GM19397 (cell line): ENCODE results near the gene DOCK4.

ENCODE experiments used
- ATAC-seq: cut with Tn5 transposase; IDR thresholded peaks from one replicate; pipeline ENCODE4 v1.9.1; 2021; ENCODE audit warnings: mild to moderate bottlenecking, moderate library complexity; ENCODE audit not compliant: unreplicated experiment

The DOCK4 gene

DNA sequence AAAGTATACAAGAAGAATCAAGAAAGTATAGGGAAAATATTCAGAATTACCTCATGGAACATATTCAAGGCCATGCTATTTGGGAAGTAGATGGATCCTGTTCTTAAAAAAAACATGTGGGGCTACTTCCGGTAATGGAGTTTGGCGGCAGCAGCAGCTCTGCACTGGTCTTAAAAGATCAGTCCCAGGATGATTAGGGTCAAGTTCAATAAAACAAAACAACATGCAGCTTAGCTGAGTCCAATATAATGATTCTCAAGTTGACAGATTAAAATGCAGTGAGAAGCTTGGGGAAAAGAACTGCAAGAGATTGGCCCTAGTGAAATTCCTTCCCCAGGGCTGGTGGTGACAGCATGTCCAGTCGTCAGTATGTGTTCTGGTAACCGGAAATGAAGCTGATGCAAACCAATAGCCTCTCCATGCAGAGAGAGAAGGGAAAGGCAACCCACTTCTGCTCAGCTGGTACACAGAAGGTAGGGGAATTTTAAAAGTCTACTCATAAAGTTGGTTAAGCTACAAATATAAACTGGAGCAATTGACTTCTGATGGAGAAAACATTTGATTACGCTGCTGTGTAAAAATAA lies 338.8 kb downstream of the DOCK4 start:
- no peak for ATAC-seq

- no peak for ATAC-seq
Measured at GRCh38 chr7:111866787-111867186, 339.4 kb downstream of the DOCK4 start.

DNA sequence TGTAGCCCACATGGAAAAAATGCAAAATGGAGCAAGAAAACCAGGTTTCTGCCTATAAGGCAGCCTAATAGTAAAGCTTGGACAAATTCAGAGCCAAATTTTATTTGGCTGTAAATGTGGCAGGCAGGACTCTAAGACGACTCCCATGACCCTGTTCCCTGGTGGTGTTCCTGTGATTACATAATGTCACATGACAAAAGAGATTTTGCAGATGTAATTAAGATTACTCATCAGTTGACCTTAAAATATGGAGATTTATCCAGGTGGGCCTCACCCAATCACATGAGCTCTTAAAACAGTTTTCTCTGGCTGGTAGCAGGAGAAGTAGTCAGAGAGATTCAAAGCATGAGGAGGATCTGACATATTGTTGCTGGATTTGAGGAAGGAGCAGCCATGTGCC lies 340.8 kb downstream of the DOCK4 start:
- no peak for ATAC-seq

DNA sequence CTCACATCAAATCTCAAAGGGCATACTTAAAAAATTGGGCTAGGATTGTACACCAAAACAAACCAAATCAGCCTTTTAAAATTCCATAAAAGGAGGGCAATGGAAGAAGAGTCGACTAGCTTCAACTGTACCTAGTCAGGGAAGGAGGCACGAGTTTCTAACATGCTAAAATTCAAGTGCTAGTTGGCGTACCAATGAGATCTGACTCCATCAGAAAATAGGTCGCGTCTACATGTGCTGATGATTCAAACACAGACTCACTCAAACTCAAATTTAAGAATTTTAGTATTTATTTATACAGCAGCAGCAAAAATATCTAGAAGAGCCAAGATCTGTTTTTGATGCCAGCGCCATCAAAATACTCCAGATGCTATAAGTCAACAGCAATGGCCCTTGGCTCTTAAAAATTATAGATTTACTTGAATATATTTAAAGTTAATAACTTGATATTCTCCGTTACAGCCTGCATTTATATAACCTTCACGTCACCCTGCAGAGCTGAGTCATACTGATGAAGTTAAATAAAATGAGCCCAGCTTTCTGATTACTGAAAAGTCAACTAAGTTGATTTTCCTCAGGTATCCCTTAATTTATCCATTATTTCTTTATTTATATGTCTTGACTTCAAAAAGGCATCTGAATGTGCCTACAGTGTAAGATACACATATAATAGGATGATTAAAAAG lies 341.8 kb downstream of the DOCK4 start:
- ATAC-seq: no peak

DNA sequence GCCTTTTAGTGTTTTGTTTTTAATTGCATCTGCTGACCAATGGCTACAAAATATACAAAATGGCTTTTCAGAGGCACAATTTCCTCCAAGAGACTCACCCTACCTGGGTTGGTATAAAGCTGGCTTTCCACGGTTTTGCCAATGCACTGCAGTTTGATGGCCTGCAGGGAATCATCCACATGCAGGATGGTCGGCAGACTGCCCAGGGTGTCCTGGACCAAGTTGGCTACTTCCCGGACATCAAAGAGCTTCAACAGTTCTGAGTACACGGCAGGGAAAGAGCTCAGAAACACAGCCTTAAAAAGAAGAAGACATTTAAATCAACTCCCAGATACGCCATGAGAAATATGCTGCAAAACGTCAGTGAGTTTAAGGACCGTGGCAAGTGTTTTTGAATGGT lies 342.9 kb downstream of the DOCK4 start:
- ATAC-seq: no peak

- ATAC-seq: no peak
Measured at GRCh38 chr7:111860248-111860647, 346.0 kb downstream of the DOCK4 start.

- no peak for ATAC-seq
Measured at GRCh38 chr7:111858331-111858730, 347.9 kb downstream of the DOCK4 start.

- ATAC-seq: no peak
Measured at GRCh38 chr7:111855842-111856227, 350.4 kb downstream of the DOCK4 start.

- ATAC-seq: no peak
Measured at GRCh38 chr7:111855161-111855841, 350.9 kb downstream of the DOCK4 start.

GRCh38 chr7:111853201-111853990 lies 352.8 kb downstream of the DOCK4 start:
- no peak for ATAC-seq

GRCh38 chr7:111852081-111852480 lies 354.1 kb downstream of the DOCK4 start:
- ATAC-seq: no peak

DNA sequence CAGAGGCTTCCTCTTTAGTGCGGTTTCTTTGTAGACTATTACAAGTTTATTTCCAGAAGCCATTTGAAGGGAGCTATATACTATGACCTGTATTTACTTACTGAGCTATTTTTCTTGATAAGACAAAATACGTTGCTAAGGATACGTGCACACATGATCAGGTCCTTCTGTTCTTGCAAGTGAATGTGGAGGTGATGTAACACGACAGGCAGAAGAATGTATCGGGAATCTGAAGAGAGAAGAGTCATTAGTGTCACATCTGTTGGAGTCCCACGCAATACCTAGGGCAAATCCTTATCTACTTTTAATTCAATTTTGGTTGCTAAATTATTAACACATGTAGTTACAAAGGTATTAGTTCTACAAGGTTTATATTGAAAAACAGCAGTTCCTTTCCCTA lies 359.3 kb downstream of the DOCK4 start:
- no peak for ATAC-seq

DNA sequence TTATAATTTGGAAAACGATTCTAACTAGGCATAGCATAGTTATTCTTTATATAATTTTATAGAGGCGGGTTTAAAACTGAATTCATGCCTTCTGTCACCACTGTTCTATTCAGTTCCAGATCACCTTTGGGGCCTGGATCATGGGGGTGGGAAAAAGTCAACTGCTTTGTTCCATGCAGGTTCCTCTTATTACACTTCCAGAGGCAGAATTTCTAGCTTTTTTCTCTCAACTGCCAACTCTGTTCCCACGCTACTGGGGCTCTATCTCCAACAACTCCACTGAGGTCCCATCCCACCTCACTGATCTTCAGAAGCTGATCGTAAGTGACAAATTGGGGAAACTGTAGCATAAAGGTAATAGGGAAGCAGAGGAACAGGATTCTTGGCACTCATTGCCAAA lies 360.3 kb downstream of the DOCK4 start:
- ATAC-seq: no peak

DNA sequence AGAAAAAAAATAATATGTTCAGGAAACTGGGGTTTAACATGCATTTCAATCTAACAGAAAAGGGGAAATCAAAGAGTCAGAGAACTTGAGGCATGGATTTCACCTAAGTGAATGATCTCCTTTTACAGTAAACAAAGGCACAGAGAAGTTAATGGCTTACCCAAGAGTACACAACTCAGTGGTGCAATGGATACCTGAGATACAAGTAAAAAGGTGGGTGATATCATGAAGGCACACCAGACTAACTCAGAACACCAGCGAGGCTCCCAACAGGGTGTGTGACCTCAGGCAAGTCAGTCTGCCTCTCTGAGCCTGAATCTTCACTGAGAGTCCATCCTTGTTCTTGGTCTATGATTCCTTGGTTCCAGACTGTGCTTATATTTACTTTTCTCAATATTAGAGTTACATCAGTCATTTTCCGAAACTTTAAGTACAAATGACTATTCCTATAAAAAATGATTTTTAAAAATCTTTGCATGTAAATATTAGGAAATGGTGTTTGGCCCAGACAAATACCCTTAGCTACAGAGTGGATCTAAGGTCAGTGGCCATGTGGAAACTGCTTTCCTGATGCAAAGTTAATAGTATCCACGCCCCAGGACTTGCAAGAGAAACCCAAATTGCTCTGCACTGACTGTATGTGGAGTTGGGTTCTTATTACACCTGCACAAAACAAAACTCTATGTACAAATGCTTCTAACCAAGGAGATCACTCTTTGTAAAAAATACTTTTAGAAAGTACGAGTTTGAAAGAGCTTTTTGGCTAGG lies 361.1 kb downstream of the DOCK4 start:
- no peak for ATAC-seq

DNA sequence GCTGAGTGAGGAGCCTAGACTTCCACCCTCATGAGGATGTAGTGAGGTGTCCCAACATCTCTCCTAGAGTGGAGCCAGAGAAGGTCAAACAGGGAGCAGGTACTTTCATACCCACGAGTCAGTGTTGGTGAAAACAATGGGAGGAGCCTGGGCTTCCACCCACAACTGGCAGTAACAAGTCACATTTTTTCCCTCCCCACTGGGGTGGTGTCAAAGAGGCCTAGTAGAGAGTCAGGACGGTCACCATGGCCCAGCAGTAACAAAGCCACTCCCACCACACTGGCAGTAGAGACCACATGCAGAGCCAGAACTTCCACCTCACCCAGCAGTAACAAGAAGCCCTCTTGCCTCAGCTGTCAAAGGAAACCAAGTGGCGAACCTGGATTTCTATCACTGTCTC lies 363.7 kb downstream of the DOCK4 start:
- ATAC-seq: no peak

- ATAC-seq: no peak
Measured at GRCh38 chr7:111841596-111842205, 364.5 kb downstream of the DOCK4 start.

DNA sequence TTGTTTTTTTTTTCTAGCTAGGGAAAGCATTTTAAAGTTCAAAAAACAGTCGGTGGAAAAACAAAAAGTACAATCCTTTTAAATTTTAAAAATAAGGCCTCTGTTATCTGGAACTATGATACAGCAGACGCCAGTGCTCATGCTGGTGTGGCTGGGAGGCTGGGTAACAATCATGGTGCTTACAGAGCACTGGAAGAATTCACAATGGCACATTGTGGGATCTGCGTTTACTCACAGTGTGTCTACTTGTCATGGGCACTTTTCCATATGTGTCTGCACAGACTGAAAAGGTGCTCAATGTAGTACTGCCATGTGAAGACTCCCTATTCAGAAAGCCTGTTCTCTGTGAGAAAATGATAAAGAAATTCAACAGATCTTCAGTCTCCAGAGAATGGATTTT lies 365.7 kb downstream of the DOCK4 start:
- ATAC-seq: no peak

GRCh38 chr7:111839261-111839660 lies 366.9 kb downstream of the DOCK4 start:
- ATAC-seq: no peak

GRCh38 chr7:111836592-111836991 lies 369.6 kb downstream of the DOCK4 start:
- ATAC-seq: no peak

- ATAC-seq: no peak
Measured at GRCh38 chr7:111835066-111835465, 371.1 kb downstream of the DOCK4 start.
